DOHH2 (cell line): ENCODE data around the gene PSME3.

Experiments used
- EZH2phosphoT487 ChIP-seq: fragments of 200-600 bp; sonication (generic); IDR thresholded peaks from 2 replicates; pipeline ENCODE4 v1.6.1; 2017; ENCODE audit warnings: borderline replicate concordance, mild to moderate bottlenecking, antibody characterized with exemption, low read length, moderate library complexity, mixed read lengths
- TF ChIP-seq, protein P1 (sequence below): fragments of 200-600 bp; sonication (generic); IDR thresholded peaks from one replicate; pipeline ENCODE4 v1.5.1; 2014; ENCODE audit warnings: antibody characterized with exemption, mild to moderate bottlenecking, low read depth, low read length; ENCODE audit not compliant: poor library complexity, severe bottlenecking

DNA sequence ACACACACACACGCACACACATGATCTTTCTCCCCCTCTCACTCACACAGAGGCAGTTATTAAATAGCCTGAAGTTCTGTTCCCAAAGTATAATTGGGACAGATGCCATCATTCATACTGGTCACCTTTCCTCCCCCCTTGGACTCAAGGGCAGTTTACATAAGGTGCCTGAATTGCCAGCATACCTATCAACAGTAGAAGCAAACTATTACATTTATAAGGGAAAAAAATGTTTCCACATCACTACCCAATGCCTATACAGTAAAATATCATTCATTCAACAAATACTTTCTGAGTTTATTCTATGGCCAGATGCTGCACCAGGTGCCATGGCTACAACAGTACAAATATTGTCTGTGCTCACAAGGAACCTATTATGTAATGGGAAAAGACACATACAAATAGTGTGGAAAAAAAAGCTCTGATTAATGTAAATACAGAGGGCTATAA lies 28.3 kb upstream of the PSME3 start:
- TF ChIP-seq, protein P1, sequence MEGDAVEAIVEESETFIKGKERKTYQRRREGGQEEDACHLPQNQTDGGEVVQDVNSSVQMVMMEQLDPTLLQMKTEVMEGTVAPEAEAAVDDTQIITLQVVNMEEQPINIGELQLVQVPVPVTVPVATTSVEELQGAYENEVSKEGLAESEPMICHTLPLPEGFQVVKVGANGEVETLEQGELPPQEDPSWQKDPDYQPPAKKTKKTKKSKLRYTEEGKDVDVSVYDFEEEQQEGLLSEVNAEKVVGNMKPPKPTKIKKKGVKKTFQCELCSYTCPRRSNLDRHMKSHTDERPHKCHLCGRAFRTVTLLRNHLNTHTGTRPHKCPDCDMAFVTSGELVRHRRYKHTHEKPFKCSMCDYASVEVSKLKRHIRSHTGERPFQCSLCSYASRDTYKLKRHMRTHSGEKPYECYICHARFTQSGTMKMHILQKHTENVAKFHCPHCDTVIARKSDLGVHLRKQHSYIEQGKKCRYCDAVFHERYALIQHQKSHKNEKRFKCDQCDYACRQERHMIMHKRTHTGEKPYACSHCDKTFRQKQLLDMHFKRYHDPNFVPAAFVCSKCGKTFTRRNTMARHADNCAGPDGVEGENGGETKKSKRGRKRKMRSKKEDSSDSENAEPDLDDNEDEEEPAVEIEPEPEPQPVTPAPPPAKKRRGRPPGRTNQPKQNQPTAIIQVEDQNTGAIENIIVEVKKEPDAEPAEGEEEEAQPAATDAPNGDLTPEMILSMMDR, result no peak
- TF ChIP-seq EZH2phosphoT487, result no peak
